DND-41 (cell line): ENCODE measurements around the gene DNMT1.

ENCODE experiments used
- CTCF ChIP-seq: IDR thresholded peaks from 2 replicates; pipeline ENCODE4 v1.5.1; 2012; ENCODE audit warnings: borderline replicate concordance, low read length, moderate library complexity, mild to moderate bottlenecking; ENCODE audit not compliant: poor library complexity, severe bottlenecking; ENCODE audit errors: extremely low read depth
- EZH2 ChIP-seq: IDR thresholded peaks from 3 replicates; pipeline ENCODE4 v1.6.1; 2012; ENCODE audit warnings: borderline replicate concordance, low read depth, mild to moderate bottlenecking, moderate library complexity, low read length, inconsistent platforms; ENCODE audit not compliant: severe bottlenecking

- TF ChIP-seq CTCF, result no peak
- no peak for TF ChIP-seq EZH2
Observed at GRCh38 chr19:10220695-10221094, 25.9 kb upstream of the DNMT1 start.
